ENCODE measurements around the gene TECPR1. TPM values are rescaled to one million over a fixed set of nuclear protein-coding genes. Genes with fewer than 3 reads are reported as not detected.

TECPR1 gene, protein sequence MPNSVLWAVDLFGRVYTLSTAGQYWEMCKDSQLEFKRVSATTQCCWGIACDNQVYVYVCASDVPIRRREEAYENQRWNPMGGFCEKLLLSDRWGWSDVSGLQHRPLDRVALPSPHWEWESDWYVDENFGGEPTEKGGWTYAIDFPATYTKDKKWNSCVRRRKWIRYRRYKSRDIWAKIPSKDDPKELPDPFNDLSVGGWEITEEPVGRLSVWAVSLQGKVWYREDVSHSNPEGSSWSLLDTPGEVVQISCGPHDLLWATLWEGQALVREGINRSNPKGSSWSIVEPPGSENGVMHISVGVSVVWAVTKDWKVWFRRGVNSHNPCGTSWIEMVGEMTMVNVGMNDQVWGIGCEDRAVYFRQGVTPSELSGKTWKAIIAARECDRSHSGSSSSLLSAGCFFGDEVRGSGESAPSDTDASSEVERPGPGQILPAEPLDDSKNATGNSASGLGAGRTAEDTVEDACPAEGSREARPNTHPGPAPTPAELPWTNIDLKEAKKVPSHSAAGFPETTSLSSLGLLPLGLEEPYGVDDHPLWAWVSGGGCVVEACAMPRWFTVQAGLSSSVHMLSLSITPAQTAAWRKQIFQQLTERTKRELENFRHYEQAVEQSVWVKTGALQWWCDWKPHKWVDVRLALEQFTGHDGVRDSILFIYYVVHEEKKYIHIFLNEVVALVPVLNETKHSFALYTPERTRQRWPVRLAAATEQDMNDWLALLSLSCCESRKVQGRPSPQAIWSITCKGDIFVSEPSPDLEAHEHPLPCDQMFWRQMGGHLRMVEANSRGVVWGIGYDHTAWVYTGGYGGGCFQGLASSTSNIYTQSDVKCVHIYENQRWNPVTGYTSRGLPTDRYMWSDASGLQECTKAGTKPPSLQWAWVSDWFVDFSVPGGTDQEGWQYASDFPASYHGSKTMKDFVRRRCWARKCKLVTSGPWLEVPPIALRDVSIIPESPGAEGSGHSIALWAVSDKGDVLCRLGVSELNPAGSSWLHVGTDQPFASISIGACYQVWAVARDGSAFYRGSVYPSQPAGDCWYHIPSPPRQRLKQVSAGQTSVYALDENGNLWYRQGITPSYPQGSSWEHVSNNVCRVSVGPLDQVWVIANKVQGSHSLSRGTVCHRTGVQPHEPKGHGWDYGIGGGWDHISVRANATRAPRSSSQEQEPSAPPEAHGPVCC
- total RNA-seq: 52.2 and 66.4 TPM in 2 replicates
- 33.9 TPM for total RNA-seq (2013)
- polyA plus RNA-seq: 20.9 and 23.7 TPM in 2 replicates
- polyA minus RNA-seq: 66.9 and 92.6 TPM in 2 replicates

DNA sequence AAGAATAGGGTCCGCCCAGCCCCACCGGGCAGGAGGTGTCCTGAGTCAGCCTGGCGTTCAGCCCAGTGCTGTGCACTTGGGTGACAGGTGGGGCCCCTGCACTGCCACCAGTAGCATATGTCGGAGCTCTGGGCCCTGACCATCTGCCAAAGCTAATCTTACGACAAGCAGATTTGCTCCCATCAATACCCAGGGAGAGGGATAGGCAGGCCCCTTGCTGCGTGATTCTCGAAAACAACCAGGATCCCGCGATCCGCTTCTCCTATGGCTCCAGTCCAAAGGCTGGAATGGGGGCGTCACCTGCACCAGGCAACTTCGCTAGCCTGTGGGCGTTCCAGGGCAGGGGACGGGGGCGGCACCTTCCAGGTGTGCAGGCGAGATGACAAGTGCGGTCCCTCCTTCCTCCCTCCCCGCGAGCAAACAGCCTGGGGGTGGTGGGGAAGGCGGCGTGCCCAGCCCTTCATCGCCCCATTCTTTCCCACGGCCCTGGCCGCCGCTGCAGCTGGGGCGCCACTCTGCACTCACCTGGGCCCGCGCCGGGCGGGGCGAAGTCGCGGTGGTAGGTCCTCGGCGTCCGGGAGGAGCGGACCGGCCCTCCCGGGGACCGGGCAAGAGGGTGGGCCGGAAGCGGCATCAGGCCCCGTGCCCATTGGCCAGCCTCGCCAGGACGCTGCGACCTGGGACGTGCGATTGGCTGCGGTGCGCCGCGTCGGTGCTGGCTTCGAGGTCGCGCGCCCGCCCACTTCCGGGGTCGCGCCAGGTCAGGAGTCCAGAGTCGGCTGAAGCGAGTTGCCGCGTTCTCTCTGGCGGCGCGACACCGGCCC lies at the start of gene TECPR1:
Gene TECPR1, minus strand, starts transcription at position 632 of the 824 bp plus-strand sequence. CDS start 6,086 bp downstream, outside the sequence.
- Histone ChIP-seq H3K4me3 (ENCODE audit: control extremely low read depth in 1 of 5, extremely low read depth in 1 of 5, insufficient read depth in 1 of 5, low read depth in 2 of 5, low read length in 4 of 5) (peak within 1 kb of the TSS; percentile 78 to 95 (median 83)), H3K36me3 (replicated peaks in 1 of 2; ENCODE audit: control extremely low read depth in 1 of 2, control insufficient read depth in 1 of 2, extremely low read depth in 1 of 2, insufficient read depth in 2 of 2, low read length in 1 of 2) (peaks cover 0 to 23% of the 10 kb centered on the region in 2 experiments), H3K27me3 (replicated peaks in 1 of 4; ENCODE audit: control extremely low read depth in 1 of 4, control insufficient read depth in 3 of 4, insufficient read depth in 4 of 4, low read length in 3 of 4) (no peaks in the 10 kb centered on the region), H3K4me2 (replicated peaks; ENCODE audit: low read depth, low read length, poor library complexity, severe bottlenecking) (peak within 1 kb of the TSS; percentile 94), H3K79me2 (ENCODE audit: control insufficient read depth, insufficient read depth, low read length) (peaks cover 58% of the 10 kb centered on the region), H3K9ac (ENCODE audit: low read length) (peak within 1 kb of the TSS; percentile 82), H3K4me1 (ENCODE audit: control insufficient read depth in 2 of 2, insufficient read depth in 2 of 2, low read length in 2 of 2) (peaks cover 22 to 40% of the 10 kb centered on the region in 2 donors), H3K27ac (ENCODE audit: low read length in 2 of 2) (peak within 1 kb of the TSS; percentile 68 to 71), H4K20me1 (ENCODE audit: control insufficient read depth, insufficient read depth, low read length, poor library complexity, severe bottlenecking) (peaks cover 25% of the 10 kb centered on the region), H2AFZ (ENCODE audit: insufficient read depth, low read depth, low read length, poor library complexity, severe bottlenecking) (peak within 1 kb of the TSS; percentile 93), H3K9me3 (ENCODE audit: control extremely low read depth in 1 of 3, control insufficient read depth in 2 of 3, insufficient read depth in 1 of 3, low read length in 2 of 3) (no peaks in the 10 kb centered on the region)
- under 1% methylated on average over 63 of the region's 69 CpGs for WGBS (ENCODE audit: insufficient coverage)
- intact Hi-C loops (cut with micrococcal nuclease): loop anchor here (1.0 to 10.0 kb wide), 10 partner anchors 11 to 1137 kb away; partner anchors contain the start of genes BAIAP2L1, BRI3, LMTK2 and SDHAF3
- DNase-seq (peak; percentile 91), ATAC-seq (ENCODE audit: low read depth) (peak; percentile 95)
- CTCF ChIA-PET: interaction anchor here (4.6 kb wide), 1 partner anchor 83 kb away, joined by 17 read pairs; no protein-coding TSS in a partner anchor
- peaks cover 34% of the 10 kb centered on the region for H3K4me1 Mint-ChIP-seq
- POLR2A ChIA-PET: interaction anchor here (2.3 kb wide), 1 partner anchor 29 kb away, joined by 8 read pairs; the partner anchor contains the start of gene BRI3
- peak within 1 kb of the TSS; percentile 90 for H3K27ac Mint-ChIP-seq
- H3K27me3 Mint-ChIP-seq: no peaks in the 10 kb centered on the region
- no peaks in the 10 kb centered on the region for H3K9me3 Mint-ChIP-seq (ENCODE audit: insufficient read depth)
- H3K4me3 Mint-ChIP-seq: peak within 1 kb of the TSS; percentile 98
- TF ChIP-seq EZH2 (IDR thresholded peaks at IDR 0.05; ENCODE audit: borderline replicate concordance, insufficient read depth, low read depth, low read length, poor library complexity, severe bottlenecking): no peak
- no peak for TF ChIP-seq CTCF (IDR thresholded peaks at IDR 0.05)

Data from B cell (primary cell).